Right ventricle myocardium inferior (tissue), 1 donor: ENCODE measurements around the gene DRICH1. TPM values are rescaled to one million over a fixed set of nuclear protein-coding genes. Genes with fewer than 3 reads are reported as not detected.
"Not testable (repeated sequence)": the region's sequence is repeated elsewhere in the genome, so short reads cannot be mapped to it uniquely, and the experiment has no call there.

ENCODE experiments used
- ATAC-seq: fragments of 200-7000 bp; cut with Tn5 transposase; one replicate; pipeline ENCODE4 v1.9.1; 2020; ENCODE audit warnings: mild to moderate bottlenecking, moderate library complexity
- DNase-seq: peaks from one replicate; pipeline ENCODE4 v3.0.0; 2021; ENCODE audit errors: missing footprints
- intact Hi-C: fragments of 100-400 bp; cut with DNase I; formaldehyde crosslinking; loops from one replicate; pipeline ENCODE4 v1.11.0; 2022
- total RNA-seq: library from RNA; stranded (reverse); fragmentation: NEBNext Ultra II Directional; extraction: Animal tissue kit (Norgen Biotek cat#: 25700); gene quantifications from one replicate; pipeline ENCODE4 v1.2.1, GENCODE V29; 2021
- donor health status: DM: no; HTN: yes; CAD: no; lungs with severe emphysema.

Gene DRICH1
- total RNA-seq, 1 donor from 2014 or later, result not detected

DNA sequence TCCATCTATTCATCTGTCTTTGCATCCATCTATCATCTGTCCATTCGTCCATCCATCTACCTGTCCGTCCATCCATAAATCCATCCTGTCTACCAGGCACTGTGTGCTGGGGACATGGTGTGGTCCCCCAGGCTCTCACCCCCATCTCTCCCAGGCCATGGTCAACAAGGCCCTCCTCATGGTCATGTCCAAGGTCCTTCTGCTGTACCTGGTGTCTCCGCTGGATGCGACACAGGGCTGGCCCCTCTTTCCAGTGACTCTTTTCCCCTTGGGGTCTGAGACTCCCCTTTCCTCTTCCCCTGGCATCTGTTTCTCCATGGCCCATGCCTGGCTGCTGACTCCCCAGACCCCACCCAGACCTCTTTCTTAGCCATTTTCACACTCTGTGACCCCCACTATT lies 56.5 kb downstream of the DRICH1 start:
- no peak for ATAC-seq

DNA sequence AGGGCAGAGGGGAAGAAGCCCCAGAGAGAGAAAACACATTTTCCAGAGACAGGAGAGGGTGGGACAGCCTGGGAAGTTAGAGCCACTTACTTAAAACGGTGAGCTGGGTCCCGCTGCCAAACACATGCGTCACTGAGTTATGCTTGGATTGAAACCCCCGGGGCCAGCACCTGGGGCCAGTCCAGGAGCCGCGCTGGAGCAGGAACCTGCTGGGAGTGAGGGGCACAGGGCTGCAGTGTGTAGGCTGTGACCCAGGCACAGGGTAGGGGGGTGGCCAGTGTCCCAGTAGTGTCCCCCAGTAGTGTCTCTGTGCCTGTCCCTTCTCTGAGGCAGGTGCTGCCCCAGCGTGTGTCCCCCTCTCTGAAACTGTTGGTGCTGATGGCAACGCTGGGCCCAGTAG lies 57.2 kb downstream of the DRICH1 start:
- no peak for DNase-seq
- intact Hi-C loops, result no loop called here
- ATAC-seq, result peak; percentile 25

More for the DNA sequence above, 56.5 kb downstream of the DRICH1 start:
- no peak for DNase-seq
- intact Hi-C loops, result no loop called here

DNA sequence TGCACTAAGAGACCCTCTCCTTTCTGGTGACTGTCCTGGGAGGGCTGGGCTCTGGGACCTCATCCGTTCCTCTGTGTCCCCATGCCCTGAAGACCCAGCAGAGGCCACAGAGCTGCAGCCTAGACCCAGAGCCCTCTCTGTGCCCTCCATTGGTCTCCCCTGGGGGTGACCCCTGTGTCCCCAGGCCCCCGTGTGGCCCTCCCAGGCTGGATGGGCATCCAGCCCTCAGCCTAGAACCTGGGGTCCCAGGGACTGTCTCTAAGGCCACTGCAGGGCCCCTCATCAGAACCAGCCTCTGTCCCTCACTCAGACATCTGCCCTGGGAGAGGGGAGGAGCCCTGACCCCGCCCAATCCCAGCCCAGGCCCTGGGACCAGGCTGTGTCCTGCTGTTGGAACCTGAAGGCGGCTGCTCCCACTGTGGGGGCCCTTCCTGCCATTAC lies 57.7 kb downstream of the DRICH1 start:
- intact Hi-C loops, result no loop called here
- ATAC-seq, result no peak
- DNase-seq, result no peak

DNA sequence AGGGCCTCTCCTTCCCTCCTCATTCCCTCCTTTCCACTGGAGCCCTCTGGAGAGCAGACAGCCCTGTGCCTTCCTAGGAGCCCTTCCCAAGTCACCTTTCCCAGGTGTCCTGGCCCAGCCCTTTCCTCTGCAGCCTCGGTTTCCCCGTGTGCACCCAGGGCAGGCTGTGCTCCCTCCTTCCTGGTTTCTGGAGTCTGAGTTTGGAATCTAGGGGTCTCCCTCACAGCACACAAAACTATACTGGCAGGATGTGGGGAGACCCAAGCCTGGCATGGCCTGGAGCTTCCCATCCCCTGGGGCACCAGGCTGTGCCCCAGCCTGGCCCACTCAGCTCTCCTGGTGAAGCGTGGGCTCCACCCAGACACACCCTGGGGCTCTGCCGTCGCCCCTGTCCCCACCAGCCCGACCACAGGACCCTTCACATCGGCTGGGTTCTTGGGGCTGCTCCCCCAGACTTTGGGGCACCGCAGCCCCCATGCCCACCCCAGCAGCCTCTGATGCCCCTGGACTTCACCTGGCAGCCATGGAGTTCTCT lies 58.4 kb downstream of the DRICH1 start:
- ATAC-seq, DNase-seq, intact Hi-C loops: not testable (repeated sequence)

DNA sequence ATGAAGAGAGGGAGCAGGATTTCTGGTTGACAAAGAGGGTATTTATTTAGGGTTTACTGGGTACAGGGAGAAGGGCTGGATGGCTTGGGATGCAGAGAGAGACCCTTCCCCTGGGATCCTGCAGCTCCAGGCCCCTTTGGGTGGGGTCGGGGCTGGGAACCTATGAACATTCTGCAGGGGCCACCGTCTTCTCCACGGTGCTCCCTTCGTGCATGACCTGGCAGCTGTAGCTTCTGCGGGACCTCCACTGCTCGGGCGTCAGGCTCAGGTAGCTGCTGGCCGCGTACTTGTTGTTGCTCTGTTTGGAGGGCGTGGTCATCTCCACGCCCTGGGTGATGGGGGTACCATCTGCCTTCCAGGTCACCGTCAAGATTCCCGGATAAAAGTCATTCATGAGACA lies 59.0 kb downstream of the DRICH1 start:
- ATAC-seq, intact Hi-C loops, DNase-seq: not testable (repeated sequence)

DNA sequence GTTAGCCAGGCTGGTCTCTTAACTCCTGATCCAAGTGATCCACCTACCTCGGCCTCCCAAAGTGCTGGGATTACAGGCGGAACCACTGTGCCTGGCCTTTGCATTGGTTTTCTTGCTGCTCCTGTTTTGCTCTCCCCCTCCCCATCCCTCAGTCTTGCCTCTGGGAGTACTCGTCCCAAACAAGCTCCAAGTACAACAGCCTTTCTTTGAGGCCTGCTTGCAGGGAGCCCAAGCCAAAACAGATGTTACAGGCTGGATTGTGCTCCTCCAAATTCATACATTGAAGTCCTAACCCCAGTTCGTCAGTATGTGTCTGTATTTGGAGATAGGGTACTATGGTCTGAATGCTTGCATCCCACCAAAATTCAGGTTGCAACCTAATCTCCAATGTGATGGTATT lies 60.6 kb downstream of the DRICH1 start:
- DNase-seq, result no peak
- no peak for ATAC-seq
- intact Hi-C loops, result no loop called here

DNA sequence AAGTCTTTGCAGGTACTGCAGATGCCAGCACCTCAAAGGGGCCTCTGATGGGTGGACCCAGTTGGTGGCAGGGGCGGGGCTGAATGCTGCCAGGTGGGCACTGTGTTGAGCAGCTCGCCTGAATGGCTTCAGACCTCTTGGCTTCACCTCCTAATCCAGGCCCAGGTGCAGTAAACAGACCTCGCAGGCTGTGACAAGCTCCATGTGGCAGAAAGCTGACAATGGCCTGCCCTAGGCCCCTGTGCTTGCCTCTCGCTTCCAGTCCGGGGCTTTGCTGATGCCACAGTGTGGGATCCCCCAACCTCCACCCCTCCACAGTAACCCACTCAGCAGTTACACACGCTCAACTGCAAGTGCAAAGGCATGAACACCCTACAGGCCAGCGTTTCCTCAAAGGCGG lies 61.4 kb downstream of the DRICH1 start:
- ATAC-seq, result no peak
- intact Hi-C loops, result no loop called here
- no peak for DNase-seq

DNA sequence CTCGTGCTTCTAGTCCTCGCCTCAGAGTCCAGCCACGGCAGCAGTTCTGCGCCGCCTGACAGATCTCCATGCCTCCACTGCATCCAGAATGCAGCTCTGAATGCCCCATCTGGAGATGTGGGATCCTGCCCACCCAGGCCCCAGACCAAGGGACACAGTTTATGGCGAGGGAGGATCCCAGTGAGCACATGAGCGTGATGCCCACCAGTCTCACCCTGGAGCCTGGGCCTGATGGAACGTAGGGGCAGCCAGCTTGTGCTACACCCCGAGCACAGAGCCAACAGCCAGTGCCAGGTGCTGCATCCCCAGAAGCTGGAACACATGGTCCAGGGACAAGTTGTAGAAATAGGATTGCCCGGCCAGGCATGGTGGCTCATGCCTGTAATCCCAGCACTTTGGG lies 62.4 kb downstream of the DRICH1 start:
- ATAC-seq, result no peak
- intact Hi-C loops, result no loop called here
- no peak for DNase-seq

DNA sequence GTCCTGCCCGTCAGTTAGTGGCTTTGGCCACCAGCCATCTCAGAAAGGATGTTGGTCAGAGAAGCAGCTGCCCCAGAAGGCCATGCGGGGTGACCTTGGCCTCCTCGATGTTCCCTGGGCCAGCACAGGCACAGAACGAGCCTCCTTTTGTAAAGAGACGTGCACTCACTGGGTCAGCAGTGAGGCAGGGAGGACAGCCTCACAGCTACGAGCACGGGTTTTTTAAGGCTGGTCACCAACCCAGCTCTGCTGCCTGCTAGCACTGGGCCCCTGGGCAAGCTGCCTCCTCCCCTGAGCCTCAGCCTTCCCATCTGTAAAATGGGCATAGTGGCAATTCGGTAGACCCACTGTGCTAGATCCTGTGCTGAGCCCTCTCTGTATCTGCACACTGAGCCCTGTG lies 62.8 kb downstream of the DRICH1 start:
- no peak for ATAC-seq
- intact Hi-C loops, result no loop called here
- no peak for DNase-seq

DNA sequence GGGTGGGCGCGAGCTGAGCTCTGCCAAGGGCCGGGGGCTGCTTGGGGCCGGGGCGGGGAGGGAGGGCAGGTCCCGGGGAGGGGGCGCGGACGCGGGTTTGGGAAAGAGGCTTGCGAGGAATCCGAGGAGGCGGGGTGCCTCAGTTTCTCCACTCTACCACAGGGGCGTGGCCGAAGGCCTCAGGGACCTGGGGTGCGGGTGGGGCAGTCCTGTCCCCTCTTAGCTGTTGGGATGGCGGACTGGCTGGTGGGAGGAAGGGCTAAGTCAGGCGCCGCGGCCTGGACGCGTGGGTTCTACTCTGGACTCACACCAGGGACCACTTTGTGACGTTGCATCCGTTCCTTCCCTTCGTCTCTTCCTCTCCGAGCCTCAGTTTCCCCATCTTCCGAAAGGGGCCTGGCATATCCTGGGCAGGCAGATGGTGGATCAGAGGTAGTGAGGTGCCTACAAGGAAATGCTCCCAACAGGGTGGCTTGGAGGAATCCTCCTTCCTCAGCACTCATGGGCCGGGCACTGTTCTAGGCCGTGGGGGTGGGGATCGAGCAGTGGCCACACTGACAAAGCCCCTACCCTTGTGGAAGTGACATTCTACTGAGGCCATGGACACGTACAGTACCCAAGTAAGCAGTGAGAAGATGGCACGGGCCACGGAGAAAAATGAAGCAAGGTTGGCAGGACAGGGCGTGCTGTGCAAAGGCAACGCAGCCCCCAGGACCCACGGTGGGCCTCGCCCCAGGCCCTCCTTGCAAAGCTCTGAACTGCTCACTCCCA lies 65.2 kb downstream of the DRICH1 start:
- ATAC-seq, result no peak
- intact Hi-C loops, result no loop called here

DNA sequence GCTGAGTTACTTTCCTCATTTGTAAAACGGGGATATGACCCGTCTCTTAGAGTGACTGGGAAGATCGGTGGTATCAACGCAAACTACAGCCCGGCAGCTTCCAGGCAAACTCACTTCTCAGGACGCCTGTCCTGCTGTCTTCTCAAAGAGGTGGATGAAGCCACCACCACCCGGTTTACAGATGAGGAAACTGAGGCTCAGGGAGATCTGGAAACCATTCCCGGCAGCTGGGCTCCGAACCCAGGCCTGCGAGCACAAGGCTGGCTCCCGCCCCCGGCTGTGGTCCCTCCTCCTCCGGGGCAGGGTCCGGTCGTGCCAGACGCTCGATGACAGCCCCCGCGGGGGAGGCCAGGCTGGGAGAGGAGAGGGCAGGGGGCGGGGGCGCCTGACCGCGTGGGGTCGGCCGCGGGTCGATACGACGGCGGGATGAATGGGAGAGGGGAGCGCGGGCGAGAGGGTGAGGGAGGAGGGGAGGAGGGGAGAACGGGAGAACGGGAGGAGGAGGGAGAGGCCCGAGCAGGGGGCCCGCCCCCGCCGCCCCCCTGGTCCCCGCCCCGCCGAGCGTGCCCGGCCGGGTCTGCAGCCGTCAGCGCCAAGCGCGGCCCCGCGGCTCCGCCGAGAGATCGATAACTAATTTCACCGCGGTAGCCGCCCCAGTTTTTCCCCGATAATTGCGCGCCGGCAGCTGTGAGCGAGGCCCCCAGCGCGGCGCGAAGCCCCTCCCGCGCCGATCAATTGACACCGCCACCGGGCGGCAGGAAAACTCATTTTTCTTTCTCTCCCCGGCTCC lies 66.0 kb downstream of the DRICH1 start:
- ATAC-seq (no peak), DNase-seq (no peak)
- intact Hi-C loops, result no loop called here

More for the DNA sequence above, 65.2 kb downstream of the DRICH1 start:
- no peak for DNase-seq

DNA sequence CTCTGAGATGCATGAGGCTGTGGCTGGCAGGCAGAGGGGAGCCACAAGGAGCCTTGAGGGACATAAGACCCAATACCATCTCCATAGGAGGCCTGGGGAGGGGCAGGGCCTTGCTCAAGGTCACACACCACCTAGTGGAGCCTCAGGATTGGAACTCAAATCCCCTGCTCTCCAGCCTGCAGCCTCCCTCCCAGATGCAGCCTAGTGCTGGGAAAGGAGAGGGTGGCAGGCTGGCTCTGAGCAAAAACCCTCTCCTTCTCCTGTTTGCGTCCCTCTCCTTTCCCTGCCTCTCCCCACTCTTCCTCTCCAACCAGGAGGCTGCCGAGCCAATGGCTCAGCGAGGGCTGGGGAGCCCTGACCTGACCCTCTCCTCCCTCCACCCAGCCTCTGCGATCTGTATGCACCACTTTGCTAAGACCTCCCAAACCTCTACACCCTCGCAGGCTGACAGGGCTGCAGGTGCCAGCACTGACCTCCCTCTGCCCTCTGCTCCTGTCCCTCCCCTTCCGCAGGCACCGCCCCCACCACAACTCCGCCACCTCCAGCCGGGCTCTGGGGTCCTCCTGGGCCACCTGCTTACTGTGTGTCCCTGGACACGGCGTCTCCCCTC lies 66.7 kb downstream of the DRICH1 start:
- intact Hi-C loops, result no loop called here
- DNase-seq (no peak), ATAC-seq (no peak)

DNA sequence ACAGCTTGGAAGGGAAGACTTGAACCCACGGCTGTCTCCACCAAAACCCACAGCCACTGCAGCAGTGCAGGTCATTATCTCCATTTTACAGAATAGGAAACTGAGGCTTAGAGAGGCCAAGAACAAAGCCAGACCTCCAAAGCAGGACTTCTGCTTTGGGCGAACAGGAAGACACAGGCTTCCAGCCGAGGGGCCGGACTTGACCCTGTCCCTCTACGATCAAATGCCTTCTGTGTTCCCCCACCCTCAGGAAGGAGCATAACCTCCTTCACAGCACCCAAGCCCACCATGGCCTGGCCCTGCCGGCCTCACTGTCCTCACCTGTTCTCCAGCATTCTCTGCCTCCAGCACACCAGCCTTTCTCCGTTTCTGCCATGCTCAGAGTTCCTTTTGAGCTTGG lies 67.8 kb downstream of the DRICH1 start:
- DNase-seq (no peak), ATAC-seq (no peak)
- intact Hi-C loops, result no loop called here

DNA sequence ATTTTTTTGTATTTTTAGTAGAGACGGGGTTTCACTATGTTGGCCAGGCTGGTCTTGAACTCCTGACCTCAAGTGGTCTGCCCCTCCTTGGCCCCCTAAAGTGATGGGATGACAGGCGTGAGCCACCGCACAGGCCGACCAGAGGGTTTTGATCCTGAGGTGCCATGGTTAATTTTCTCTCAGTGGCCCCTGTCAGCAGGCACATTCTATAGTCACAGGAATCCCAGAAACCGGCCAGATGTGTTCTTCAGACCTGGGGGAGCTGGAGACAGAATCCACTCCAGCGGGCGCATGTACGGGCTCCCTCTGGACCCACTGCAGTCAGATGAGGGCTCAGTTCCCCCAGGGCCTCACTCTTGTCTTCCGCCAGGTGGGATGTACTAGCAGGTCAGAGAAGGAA lies 69.0 kb downstream of the DRICH1 start:
- intact Hi-C loops, result no loop called here
- ATAC-seq (no peak), DNase-seq (no peak)

DNA sequence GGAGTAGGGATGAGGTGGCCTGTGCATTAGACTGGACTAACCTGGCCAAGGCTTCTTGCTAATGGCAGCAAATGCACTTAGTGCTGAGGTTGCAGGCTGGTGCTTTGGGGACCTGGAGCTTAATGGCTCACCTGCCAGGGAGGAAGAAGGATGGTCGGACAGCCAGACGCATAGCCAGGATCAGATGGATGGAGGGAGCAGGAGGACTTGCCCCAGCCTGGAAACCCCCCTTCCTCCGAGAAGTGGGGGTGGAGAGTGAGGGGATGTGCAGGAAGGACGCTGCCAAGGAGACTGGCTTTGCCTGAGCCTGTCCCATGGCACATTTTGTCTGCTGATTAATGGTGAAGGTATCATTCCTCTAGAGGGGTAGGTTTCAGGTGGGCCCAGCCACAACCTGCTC lies 69.9 kb downstream of the DRICH1 start:
- intact Hi-C loops, result no loop called here
- ATAC-seq, result no peak
- no peak for DNase-seq

DNA sequence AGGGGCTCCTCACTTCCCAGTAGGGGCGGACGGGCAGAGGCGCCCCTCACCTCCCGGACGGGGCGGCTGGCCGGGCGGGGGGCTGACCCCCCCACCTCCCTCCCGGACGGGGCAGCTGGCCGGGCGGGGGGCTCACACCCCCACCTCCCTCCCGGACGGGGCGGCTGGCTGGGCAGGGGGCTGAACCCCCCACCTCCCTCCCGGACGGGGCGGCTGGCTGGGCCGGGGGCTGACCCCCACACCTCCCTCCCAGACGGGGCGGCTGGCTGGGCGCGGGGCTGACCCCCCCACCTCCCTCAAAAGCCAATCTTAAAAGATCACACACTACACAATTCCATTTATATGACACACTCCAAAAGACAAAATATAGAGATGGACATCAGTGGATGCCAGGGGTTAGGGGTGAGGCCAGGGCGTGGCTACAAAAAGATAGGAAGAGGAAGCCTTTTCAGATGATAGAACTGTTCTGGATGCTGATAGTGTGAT lies 71.1 kb downstream of the DRICH1 start:
- DNase-seq, ATAC-seq, intact Hi-C loops: not testable (repeated sequence)

DNA sequence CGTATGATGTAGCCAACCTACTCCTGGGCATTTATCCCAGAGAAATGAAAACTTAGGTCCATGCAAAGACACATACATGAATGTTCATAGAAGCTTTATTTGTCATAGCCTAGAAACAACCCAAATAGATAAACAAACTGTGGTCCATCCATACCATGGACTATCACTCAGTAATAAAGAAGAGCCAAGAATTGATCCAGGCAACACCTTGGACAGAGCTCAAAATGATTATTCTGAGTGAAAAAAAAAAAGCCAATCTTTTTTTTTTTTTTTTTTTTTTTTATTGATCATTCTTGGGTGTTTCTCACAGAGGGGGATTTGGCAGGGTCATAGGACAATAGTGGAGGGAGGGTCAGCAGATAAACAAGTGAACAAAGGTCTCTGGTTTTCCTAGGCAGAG lies 71.9 kb downstream of the DRICH1 start:
- ATAC-seq, intact Hi-C loops: not testable (repeated sequence)

More for the DNA sequence above, 71.9 kb downstream of the DRICH1 start:
- not testable (repeated sequence) for DNase-seq
